A673 (cell line): ENCODE results near the gene TIAM1. TPM values are rescaled to one million over a fixed set of nuclear protein-coding genes. Genes with fewer than 3 reads are reported as not detected.

Source experiments
- BruUV-seq: library from RNA; stranded (reverse); fragments of 400-500 nt; replicated peaks from 2 replicates; lab custom pipeline; 2021; lab: Mats Ljungman, UMichigan
- CTCF ChIA-PET: fragments of 300-600 bp; sonication (Branson Sonifier 250); formaldehyde crosslinking; loops from one replicate; lab custom pipeline; 2022; ENCODE audit warnings: antibody characterized with exemption; lab: Charles Lee
- POLR2A ChIA-PET: fragments of 300-600 bp; sonication (Branson Sonifier 250); formaldehyde crosslinking; loops from one replicate; lab custom pipeline; 2022; ENCODE audit warnings: antibody characterized with exemption; ENCODE audit not compliant: low non-redundant PET; lab: Charles Lee
- DNase-seq: peaks from one replicate; pipeline ENCODE4 v3.0.0-alpha.2; 2015; ENCODE audit warnings: low spot score
- H3K27ac ChIP-seq: fragments of 200-600 bp; sonication (generic); 2 replicates; pipeline ENCODE4 v1.5.1; 2016; ENCODE audit warnings: mixed run types, low read depth, mild to moderate bottlenecking, mixed read lengths, antibody characterized with exemption, low read length; ENCODE audit not compliant: poor library complexity, severe bottlenecking
- H3K27me3 ChIP-seq: fragments of 200-600 bp; sonication (generic); replicated peaks from 2 replicates; pipeline ENCODE4 v1.6.1; 2017; ENCODE audit warnings: mixed run types, low read depth, mild to moderate bottlenecking, mixed read lengths, antibody characterized with exemption, low read length; ENCODE audit not compliant: insufficient read depth, poor library complexity
- H3K36me3 ChIP-seq: fragments of 200-600 bp; sonication (generic); 2 replicates; pipeline ENCODE4 v1.6.1; 2016; ENCODE audit warnings: mixed run types, mild to moderate bottlenecking, mixed read lengths, antibody characterized with exemption, low read length; ENCODE audit not compliant: insufficient read depth, poor library complexity, severe bottlenecking
- H3K4me1 ChIP-seq: fragments of 200-600 bp; sonication (generic); 2 replicates; pipeline ENCODE4 v1.6.1; 2017; ENCODE audit warnings: mixed run types, mild to moderate bottlenecking, mixed read lengths, antibody characterized with exemption, low read length; ENCODE audit not compliant: insufficient read depth, poor library complexity, severe bottlenecking
- H3K4me3 ChIP-seq: fragments of 200-600 bp; sonication (generic); 2 replicates; pipeline ENCODE4 v1.5.1; 2016; ENCODE audit warnings: low read depth, mixed run types, mild to moderate bottlenecking, mixed read lengths, low read length; ENCODE audit not compliant: poor library complexity, severe bottlenecking
- H3K9me3 ChIP-seq: fragments of 200-600 bp; sonication (generic); 2 replicates; pipeline ENCODE4 v1.6.1; 2016; ENCODE audit warnings: mixed run types, low read depth, mild to moderate bottlenecking, mixed read lengths, antibody characterized with exemption, low read length; ENCODE audit not compliant: poor library complexity, severe bottlenecking
- CTCF ChIP-seq: fragments of 300-800, 200-600 bp; sonication (generic); conservative IDR thresholded peaks from 2 replicates; pipeline ENCODE4 v1.5.1; 2017; ENCODE audit warnings: low read depth, mild to moderate bottlenecking, antibody characterized with exemption, low read length, moderate library complexity, mixed read lengths
- EZH2 ChIP-seq: fragments of 200-600 bp; sonication (generic); IDR thresholded peaks from 2 replicates; pipeline ENCODE4 v1.6.1; 2017; ENCODE audit warnings: borderline replicate concordance, low read depth, mild to moderate bottlenecking, mixed read lengths, antibody characterized with exemption, low read length; ENCODE audit not compliant: poor library complexity, severe bottlenecking
- intact Hi-C: fragments of 100-400 bp; cut with micrococcal nuclease; formaldehyde crosslinking; loops from one replicate; pipeline ENCODE4 v1.10.0; 2022; ENCODE audit not compliant: unreplicated experiment
- total RNA-seq: library from RNA; stranded (reverse); gene quantifications from 2 replicates; pipeline ENCODE4 v1.2.3, GENCODE V29; 2021

Gene TIAM1
- total RNA-seq, 1 experiment from 2014 or later: 9.6 TPM

GRCh38 chr21:31193761-31194160, 150.3 kb downstream of the TIAM1 start:
- ChIA-PET POLR2A (no interaction called here), CTCF (no interaction called here)
- Histone ChIP-seq H3K27ac (no peak overlapping the region), H3K9me3 (no peaks in the 10 kb centered on the region), H3K4me1 (no peaks in the 10 kb centered on the region), H3K27me3 (no peaks in the 10 kb centered on the region), H3K36me3 (no peaks in the 10 kb centered on the region), H3K4me3 (no peak overlapping the region)
- BruUV-seq: no TSS peak
- TF ChIP-seq EZH2 (no peak), CTCF (no peak)
- intact Hi-C loops: no loop called here
- no peak for DNase-seq

- TF ChIP-seq EZH2: no peak
- BruUV-seq: no TSS peak
- intact Hi-C loops: no loop called here
Observed at GRCh38 chr21:31191553-31191952, 152.5 kb downstream of the TIAM1 start.

GRCh38 chr21:31190516-31190915, 153.5 kb downstream of the TIAM1 start:
- no TSS peak for BruUV-seq
- Histone ChIP-seq H3K27ac (no peak overlapping the region), H3K9me3 (no peaks in the 10 kb centered on the region), H3K36me3 (no peaks in the 10 kb centered on the region), H3K4me1 (no peaks in the 10 kb centered on the region), H3K4me3 (no peak overlapping the region), H3K27me3 (no peaks in the 10 kb centered on the region)
- POLR2A ChIA-PET: no interaction called here
- no peak for TF ChIP-seq EZH2
- TF ChIP-seq CTCF: no peak
- intact Hi-C loops: no loop called here
- DNase-seq: no peak
- CTCF ChIA-PET: no interaction called here

More at GRCh38 chr21:31191553-31191952, 152.5 kb downstream of the TIAM1 start:
- Histone ChIP-seq H3K9me3 (no peaks in the 10 kb centered on the region), H3K27ac (no peak overlapping the region), H3K27me3 (no peaks in the 10 kb centered on the region), H3K4me3 (no peak overlapping the region), H3K36me3 (no peaks in the 10 kb centered on the region), H3K4me1 (no peaks in the 10 kb centered on the region)
- ChIA-PET POLR2A (no interaction called here), CTCF (interaction anchor here (0.6 kb wide), 1 partner anchor 406 kb away, joined by 3 read pairs; no protein-coding TSS in a partner anchor)
- no peak for DNase-seq

GRCh38 chr21:31187499-31187898, 156.6 kb downstream of the TIAM1 start:
- H3K4me3 ChIP-seq: no peak overlapping the region
- no peak for TF ChIP-seq EZH2
- no peak for TF ChIP-seq CTCF
- no peaks in the 10 kb centered on the region for H3K36me3 ChIP-seq
- ChIA-PET POLR2A (no interaction called here), CTCF (no interaction called here)
- intact Hi-C loops: no loop called here
- H3K4me1 ChIP-seq: no peaks in the 10 kb centered on the region
- H3K27me3 ChIP-seq: no peaks in the 10 kb centered on the region
- no peaks in the 10 kb centered on the region for H3K9me3 ChIP-seq
- BruUV-seq: no TSS peak
- DNase-seq: no peak
- H3K27ac ChIP-seq: no peak overlapping the region
